ENCODE results near the gene RAI14.

RAI14 gene

DNA sequence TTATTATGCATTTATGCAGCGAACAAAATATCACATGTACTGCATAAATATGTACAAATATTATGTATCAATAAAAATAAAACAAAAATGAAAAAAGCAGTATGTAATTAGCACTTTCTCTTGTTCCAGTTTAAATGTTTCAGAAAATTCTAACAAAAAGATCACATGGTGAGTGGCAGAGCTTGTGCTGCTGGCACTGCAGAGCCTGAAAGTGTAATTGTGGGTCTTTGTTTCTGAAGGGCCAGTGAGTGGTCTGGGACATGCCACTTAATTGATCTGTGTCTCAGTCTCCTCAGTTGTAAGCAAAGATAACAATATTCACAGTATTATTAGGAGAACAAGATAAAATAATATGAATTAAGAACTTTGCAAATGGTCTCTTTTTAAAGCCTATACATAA is 39.5 kb upstream of the RAI14 start:
- no peak for DNase-seq (ENCODE audit: low read depth)
- TF ChIP-seq, protein P1, sequence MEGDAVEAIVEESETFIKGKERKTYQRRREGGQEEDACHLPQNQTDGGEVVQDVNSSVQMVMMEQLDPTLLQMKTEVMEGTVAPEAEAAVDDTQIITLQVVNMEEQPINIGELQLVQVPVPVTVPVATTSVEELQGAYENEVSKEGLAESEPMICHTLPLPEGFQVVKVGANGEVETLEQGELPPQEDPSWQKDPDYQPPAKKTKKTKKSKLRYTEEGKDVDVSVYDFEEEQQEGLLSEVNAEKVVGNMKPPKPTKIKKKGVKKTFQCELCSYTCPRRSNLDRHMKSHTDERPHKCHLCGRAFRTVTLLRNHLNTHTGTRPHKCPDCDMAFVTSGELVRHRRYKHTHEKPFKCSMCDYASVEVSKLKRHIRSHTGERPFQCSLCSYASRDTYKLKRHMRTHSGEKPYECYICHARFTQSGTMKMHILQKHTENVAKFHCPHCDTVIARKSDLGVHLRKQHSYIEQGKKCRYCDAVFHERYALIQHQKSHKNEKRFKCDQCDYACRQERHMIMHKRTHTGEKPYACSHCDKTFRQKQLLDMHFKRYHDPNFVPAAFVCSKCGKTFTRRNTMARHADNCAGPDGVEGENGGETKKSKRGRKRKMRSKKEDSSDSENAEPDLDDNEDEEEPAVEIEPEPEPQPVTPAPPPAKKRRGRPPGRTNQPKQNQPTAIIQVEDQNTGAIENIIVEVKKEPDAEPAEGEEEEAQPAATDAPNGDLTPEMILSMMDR (IDR thresholded peaks at IDR 0.05; ENCODE audit: control insufficient read depth, extremely low read depth, insufficient read depth) = no peak

DNA sequence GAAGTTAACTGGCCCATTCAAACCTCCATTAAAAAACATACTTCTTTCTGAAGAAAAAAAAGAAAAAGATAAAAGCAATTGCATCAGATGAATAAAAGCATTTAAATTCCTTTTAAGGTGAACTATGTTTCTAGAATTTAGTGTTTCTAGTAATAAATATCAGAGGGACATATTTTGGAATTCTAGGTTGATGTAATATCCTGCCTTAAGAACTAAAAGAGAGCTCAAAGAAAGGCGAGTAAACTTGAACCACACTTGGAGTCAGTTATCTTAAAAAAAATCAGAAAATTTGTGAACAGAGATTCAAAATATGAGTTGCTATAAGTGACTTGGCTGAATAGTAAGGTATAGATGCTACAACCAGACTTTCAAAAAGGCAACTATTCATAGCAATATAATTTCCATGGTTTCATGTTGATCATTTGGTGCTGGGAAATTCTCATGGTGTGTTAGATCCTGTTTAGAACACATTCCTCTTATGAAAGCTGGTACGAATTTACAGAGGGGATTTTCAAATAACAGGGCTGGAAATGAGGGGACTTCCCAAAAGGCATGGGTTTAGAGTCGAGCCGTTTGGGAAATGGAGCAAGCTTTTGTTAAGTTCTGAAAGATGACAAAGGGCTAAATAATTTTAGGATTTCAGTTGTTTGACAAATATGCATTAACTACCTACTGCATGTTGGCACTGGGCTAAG is 37.6 kb upstream of the RAI14 start:
- DNase-seq (ENCODE audit: low read depth) = no peak
- TF ChIP-seq, protein P1 (IDR thresholded peaks at IDR 0.05; ENCODE audit: control insufficient read depth, extremely low read depth, insufficient read depth) = no peak
- H3K4me3 ChIP-seq (ENCODE audit: low read depth, low read length) = no peak overlapping the region

More for the DNA sequence above, 39.5 kb upstream of the RAI14 start:
- H3K4me3 ChIP-seq (ENCODE audit: low read depth, low read length) = no peak overlapping the region

GRCh38 chr5:34620185-34620584 is 35.9 kb upstream of the RAI14 start:
- no peak overlapping the region for H3K4me3 ChIP-seq (ENCODE audit: low read depth, low read length)
- DNase-seq (ENCODE audit: low read depth) = no peak
- TF ChIP-seq, protein P1 (IDR thresholded peaks at IDR 0.05; ENCODE audit: control insufficient read depth, extremely low read depth, insufficient read depth) = no peak

DNA sequence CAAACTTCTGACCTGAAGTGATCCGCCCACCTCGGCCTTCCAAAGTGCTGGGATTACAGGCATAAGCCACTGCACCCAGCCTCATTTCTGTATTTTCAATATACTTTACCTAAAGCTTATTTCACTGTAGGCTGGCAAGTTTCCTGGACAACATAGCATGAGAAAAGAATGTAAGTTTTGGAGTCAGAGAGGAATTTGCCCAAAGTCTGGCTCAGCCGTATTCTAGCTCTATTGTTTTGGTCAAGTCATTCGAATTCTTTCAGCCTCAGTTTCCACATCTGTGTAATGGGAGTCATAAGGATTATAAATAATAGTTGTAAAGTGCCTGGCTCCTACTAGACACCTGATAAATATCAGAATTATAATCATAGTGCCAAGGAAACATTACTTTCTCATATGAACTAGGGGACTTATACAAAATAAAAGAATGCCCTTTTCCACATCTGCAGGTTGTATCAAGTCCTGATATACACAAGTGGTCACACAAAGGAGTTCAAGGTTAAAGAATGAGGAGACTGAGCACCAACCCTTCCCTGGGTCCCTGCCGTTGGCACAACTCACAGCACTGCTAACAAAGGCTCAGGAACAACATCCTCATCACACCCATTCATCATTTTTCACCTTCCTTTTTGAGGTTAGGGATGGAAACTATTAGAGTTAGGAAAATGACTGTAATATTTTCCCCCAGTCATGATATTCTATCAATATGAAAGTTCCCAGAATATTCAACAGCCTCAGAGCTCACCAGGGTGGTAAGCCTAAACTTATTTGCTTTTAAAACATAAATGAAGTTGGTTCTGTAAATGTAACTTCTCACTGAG is 34.6 kb upstream of the RAI14 start:
- no peak overlapping the region for H3K4me3 ChIP-seq (ENCODE audit: low read depth, low read length)
- TF ChIP-seq, protein P1 (IDR thresholded peaks at IDR 0.05; ENCODE audit: control insufficient read depth, extremely low read depth, insufficient read depth) = no peak
- no peak for DNase-seq (ENCODE audit: low read depth)

DNA sequence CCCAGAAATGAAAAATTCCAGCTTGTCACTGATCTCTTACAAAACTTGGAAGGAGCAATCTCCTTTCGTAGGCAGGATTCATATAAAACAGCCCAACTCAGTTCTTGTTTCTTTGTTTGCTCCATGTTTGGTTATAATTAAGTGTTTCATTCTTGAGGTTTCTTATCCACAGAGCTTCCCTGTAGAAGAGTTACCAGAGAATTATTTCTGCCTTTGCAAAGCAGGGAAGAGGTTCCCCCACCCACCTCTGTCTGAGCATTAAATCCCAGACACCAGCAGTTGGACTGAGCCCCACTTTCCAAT is 34.1 kb upstream of the RAI14 start:
- TF ChIP-seq, protein P1 (IDR thresholded peaks at IDR 0.05; ENCODE audit: control insufficient read depth, extremely low read depth, insufficient read depth) = no peak
- H3K4me3 ChIP-seq (ENCODE audit: low read depth, low read length) = no peak overlapping the region

DNA sequence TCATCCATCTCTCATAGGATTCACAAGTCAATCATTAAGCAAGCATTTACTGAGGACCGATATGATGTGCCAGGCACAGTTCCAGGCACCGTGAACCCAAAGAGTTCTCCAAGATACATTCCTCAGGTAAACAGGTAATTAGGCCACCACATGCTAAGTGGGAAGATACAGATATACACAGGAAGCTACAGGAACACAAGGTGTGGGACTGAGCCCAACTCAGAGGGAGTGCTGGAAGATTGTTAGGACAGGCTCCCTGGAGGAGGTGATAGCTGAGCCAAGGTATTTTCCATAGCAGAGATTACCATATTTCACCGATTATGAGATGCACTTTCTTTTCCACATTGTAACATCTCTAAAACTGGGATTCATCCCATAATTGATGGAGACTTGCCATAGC is 31.4 kb upstream of the RAI14 start:
- no peak for DNase-seq (ENCODE audit: low read depth)
- TF ChIP-seq, protein P1 (IDR thresholded peaks at IDR 0.05; ENCODE audit: control insufficient read depth, extremely low read depth, insufficient read depth) = no peak
- H3K4me3 ChIP-seq (ENCODE audit: low read depth, low read length) = no peak overlapping the region

More for the DNA sequence above, 34.1 kb upstream of the RAI14 start:
- DNase-seq (ENCODE audit: low read depth) = no peak

Measured in LNCaP clone FGC (cell line).